GM19452 (cell line): ENCODE measurements around the gene ATP5PD.

Experiments used
- ATAC-seq: cut with Tn5 transposase; IDR thresholded peaks from one replicate; pipeline ENCODE4 v1.9.1; 2021; ENCODE audit not compliant: unreplicated experiment

The ATP5PD gene

GRCh38 chr17:75046407-75047289 is at the start of gene ATP5PD, which contains the start of gene KCTD2:
TSS of gene ATP5PD (minus strand) at chr17:75046969. CDS start at chr17:75042650, 4,319 bp downstream.
TSS of gene KCTD2 (plus strand) at chr17:75047225. CDS start at chr17:75047251, 26 bp downstream.
- peak; percentile 93 for ATAC-seq

DNA sequence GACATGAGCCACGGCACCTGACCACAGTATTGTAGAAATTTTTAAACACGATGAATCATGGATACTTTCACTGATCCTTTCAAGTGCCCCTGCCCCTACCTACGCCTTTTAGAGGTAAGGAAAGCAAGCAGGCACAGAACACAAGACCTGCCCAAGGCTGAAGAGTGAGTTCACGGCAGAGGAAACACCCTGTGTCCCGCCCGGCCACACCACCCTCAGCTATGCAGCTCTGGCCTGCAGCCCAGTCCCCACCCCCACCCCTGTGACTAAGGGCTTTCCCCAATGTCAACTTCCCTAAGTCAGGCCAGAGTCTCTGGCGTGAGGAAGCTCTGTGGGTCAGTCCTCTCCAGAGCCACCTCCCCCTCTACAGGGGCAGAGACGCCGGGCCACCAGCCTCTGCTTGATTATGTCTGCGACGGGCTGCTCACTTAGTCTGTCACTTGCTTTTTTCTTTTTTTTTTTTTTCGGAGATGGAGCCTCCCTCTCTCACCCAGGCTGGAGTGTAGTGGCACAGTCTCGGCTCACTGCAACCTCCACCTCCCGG is 49.4 kb upstream of the ATP5PD start:
- ATAC-seq: no peak

DNA sequence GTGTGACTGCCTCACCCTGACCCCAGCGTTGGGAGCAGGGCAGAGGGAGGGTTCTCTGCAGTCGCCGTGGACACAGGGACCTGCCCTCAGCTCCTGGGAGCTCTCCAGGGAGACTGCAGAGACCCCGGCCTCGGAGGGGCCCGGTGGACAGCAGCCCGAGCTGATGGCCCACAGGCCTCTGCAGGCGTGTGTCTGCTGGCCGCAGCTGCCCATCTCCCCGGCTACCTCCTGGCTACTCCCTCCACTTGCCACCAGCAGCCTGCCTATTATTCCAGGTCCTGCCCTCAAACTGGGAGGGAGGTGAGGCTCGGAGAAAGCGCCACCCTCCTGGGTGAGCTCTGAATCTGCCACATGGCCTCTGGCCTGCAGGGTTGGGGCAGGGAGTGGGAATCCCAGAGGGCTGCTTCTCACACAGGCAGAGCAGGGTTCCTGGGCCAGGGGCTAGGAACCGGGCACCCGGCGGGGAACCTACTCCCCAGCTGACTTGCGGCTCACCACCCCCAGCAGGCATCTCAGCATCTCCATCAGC is 48.2 kb upstream of the ATP5PD start:
- ATAC-seq: no peak

DNA sequence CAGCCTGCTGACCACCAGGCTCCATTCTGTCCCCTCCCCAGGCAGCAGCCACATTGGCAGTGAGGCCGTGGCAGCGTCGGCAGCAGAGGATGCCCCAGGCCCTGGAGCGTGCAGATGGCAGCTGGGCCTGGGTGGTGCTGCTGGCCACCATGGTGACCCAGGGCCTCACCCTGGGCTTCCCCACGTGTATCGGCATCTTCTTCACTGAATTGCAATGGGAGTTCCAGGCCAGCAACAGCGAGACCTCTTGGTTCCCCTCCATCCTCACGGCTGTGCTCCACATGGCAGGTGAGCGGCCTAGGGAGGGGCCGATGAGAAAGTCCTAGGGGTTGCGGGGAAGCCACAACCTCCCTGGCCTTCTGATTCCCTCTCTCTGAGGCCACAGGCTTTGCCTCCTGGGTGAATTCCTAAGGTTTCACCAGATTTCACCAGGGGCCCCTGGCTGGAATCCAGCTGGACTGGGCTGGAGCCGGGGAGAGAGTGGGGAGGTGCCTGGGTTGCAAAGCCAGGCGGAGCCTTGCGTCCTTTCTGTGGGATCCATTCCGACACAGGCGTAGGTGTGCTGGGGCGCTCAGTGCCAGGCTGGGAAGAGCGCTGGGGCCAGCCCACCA is 46.9 kb upstream of the ATP5PD start:
- ATAC-seq: no peak

DNA sequence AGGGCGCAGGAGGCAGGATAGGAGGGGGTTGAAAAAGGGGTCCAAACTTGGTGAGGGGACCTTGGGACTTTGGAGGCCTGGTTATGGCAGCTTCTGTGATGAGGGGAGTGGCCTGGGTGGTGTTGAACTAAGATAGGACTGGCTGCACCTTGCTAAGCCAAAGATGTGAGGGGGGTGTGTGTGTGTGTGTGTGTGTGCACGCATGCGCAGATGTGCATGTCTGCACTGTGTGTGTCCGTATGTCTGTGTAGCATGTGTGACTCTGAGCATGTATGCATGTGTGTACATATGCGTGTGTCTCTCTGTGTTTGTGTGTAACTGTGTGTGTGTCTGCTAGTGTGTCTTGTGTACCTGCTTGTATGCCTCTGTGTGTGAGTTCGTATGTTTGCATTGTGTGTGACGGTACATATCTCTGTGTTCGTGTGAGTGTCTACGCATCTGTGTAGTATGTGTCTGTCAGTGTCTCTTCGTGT is 45.1 kb upstream of the ATP5PD start:
- no peak for ATAC-seq

DNA sequence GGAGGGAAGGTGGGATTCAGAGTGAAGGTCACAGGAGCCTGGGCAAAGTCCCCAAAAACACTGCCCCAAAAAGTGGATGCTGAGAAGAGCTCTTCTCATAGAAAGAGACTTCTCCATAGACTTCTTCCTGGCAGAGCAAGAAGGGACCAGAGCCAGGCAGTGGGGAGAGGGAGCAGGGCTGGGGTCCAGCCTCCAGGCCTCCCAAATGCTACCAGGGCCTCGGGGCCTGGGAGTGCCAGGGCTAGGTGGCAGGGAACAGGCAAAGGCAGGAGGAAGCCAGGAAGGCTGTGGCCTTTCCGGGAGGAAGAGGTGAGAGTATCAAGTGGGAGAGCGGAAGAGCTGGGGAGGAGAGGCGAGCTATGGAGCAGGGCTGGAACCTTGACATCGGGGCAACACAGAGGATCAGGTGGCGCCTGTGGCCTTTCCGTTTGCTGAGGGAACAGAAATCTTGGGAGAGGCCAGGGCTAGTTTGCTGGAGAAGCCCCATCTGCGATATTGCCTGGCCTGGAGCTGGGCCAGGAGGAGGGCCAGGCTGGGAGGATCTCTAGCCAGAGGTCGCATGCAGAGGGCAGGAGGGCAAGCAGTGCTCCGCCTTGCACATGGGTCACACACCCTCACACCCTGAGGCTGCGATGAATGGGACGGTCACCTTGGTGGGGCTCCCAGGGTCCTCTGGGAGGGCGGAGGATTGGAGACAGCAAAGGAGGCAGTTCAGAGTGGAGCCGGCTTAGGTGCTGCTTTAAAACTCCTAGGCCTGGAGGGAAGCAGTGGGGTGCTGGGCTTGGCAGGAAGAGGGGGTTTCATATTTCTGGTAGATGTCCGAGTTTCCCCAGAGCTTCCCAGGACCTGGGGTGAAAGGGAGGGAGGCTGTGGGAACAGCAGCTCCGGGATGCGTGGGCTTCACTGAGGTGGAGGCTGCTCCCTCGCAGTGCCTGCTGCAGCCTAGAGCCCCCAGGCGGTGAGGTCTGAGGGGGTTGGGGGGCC is 44.4 kb upstream of the ATP5PD start:
- ATAC-seq: no peak

DNA sequence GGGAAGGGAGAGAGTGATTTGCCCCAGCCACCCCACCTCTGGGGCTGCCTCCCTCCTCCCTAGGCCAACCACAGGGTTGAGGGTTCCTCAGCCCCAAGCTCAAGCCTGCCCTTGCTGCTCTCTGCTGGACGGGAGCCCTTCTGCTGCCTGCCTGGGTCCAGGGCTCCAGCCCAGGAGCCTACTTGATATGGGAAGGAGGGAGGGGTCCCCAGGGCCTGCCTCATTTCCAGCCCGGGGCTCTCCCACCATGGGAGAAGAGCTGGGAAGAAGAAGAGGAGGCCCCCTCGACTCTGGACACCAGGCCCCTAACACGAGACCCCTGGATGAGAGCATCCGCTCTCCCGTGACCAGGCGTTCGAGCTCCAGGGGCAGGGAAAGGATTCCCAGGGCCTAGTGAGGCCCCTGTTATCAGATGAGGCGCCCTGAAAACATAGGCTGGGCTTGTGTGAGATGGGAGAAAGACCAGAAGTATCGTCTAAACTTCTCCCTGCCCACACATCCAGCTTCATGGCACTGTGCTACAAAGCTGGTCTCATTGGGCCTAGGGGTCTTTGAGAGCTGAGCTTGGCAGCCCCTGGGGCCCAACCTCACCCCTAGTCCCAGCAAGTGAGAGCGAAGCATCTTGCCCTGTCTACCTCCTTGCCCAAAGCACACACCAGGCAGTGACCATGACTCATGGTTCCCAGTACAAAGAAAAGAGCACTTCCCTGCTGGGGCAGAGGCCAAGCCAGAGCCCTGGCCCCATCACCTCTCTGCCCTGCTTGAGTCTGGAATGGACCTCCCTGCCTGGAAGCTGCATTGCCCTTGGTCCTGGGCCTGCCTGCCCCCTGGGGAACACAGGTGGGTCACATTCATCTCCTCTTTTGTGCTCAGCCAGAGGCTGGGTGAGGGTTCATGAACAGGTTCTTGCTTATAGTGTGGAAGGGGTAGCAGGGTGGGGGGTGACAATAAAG is 42.0 kb upstream of the ATP5PD start:
- no peak for ATAC-seq

DNA sequence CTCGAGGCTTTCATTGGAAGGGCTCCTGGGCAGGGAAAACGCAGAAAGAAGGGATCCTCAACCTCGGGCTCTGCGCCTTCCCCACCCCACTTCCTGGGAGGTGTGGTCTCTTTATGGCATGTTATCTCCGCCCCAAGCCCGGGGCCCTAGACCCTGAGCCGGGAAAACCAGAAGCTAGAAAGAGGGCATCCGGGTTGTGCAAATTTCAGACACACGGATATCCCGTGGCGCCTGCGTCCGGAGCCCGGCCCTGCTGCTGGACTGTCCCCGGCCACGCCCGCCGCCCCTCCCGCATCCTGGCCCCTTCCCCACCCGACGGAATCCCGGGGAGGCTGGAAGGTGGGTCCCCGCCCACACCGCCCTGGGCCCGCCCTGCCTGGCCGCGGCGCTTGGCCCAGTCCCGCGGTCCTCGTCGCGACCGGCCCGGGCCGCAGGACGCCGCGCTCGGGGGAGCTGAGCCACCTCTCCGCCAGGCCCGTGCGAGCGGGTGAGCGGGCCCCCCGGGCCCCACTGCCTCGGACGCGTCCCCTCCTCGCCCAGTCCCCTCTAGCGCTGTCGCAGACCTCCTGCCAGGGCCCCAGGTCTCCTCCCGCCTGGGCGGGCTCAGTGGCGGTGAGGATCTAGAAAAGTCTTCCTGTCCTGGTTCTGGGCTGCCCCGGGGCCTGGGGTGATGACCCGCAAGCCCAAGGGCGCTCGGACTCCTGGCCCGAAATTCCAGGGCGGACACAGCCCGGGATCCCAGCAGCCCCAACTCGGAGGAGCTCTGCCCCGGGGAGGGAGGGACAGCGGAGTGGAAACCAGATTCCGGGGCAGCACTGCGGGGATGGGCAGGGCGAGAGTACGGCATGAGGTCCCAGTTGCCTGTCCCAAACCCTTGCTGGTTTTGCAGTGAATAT is 41.0 kb upstream of the ATP5PD start, which contains the start of gene SLC16A5:
TSS of gene SLC16A5 (plus strand) at position 397 of the 896 bp plus-strand sequence. CDS start 5,683 bp downstream, outside the sequence.
- ATAC-seq: no peak

- no peak for ATAC-seq
Observed at GRCh38 chr17:75087182-75087557, 40.4 kb upstream of the ATP5PD start.

GRCh38 chr17:75086496-75087181 is 39.9 kb upstream of the ATP5PD start:
- ATAC-seq: no peak

- ATAC-seq: no peak
Observed at GRCh38 chr17:75084039-75084660, 37.4 kb upstream of the ATP5PD start.

- ATAC-seq: no peak
Observed at GRCh38 chr17:75082683-75083082, 35.9 kb upstream of the ATP5PD start.

DNA sequence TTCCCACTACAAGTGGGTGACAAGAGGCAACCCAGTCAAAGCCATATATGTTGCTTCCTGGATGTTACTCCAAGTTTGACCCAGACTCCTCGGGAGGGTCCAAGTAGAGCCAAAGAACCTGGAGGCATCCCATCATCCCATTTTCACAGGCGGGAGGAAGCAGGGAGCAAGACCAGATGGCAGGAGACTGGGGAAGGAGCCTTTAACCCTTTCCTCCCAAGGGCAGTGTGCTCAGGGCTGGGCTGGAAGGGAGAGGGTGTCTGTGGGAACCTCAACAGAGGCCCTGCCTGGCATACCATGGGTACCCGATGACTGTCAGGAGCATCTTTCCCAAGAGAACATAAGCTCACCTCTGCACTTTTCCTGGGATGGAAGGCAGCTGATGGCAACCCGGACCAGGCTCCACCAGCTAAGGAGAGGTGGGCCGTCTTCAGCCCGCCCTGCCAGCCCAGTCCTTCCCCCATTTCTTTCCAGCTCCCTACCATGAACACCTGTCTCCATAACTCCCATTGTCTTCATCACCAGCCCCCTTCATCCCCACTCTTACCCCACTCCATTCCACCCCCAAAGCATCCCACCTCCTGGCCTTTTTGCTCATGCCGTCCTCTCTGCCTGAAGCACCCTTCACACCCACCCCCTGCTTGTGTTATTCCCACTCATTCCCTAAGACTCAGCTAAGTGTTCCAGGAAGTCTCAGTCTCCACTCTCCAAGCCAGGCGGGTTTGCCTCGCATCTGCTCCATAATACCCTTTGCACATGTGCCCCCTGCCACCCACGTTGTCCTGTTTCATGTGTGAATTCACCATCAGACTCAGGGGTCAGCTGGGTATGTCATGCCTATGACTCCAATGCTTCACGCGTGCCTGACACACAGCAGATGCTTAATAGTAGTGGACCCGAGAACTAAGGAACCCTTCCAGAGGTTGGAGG is 35.1 kb upstream of the ATP5PD start:
- no peak for ATAC-seq

DNA sequence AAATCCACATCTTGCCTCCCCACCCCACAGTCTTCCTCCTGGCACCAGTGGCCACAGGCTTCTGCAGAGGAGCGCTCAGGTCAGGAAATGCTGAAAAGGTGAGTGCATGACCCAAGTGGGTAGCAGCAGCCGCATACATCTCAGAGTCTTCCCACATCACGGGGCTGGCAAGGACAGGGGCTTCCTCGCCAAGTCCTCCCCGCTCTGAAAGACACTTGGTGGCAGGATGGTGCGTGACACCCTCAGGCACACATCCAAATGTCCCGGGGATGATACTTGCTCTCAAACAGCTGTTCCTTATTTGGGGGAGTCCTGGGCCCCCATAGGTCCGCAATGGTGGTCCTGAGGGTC is 32.2 kb upstream of the ATP5PD start:
- ATAC-seq: no peak

- peak; percentile 48 for ATAC-seq
Observed at GRCh38 chr17:75078284-75079022, 31.7 kb upstream of the ATP5PD start.
